C4-2B (cell line): ENCODE data around the gene ADAMTS15.

Experiments used
- CTCF ChIP-seq: fragments of 450-650 bp; conservative IDR thresholded peaks from 2 replicates; pipeline ENCODE4 v1.5.1; 2017; ENCODE audit warnings: mild to moderate bottlenecking
- ZFX ChIP-seq: fragments of 450-650 bp; IDR thresholded peaks from 2 replicates; pipeline ENCODE4 v1.6.1; 2017

GRCh38 chr11:130525307-130525706, 76.9 kb downstream of the ADAMTS15 start:
- TF ChIP-seq CTCF (no peak), ZFX (no peak)
